IMR-90 (cell line): Measurements from ENCODE around the gene EGFL7.

Source experiments
- BHLHE40 ChIP-seq: fragments of 150-350 bp; IDR thresholded peaks from 2 replicates; pipeline ENCODE4 v1.6.1; 2016; ENCODE audit warnings: mild to moderate bottlenecking, low read depth, low read length
- MAZ ChIP-seq: IDR thresholded peaks from 2 replicates; pipeline ENCODE4 v1.6.1; 2012; ENCODE audit warnings: low read depth, mild to moderate bottlenecking, low read length, improper control_type of control experiment, moderate library complexity, borderline replicate concordance
- POLR2A ChIP-seq: IDR thresholded peaks from 2 replicates; pipeline ENCODE4 v1.6.1; 2012; ENCODE audit warnings: mild to moderate bottlenecking, low read depth, low read length
- TF ChIP-seq, protein P1 (sequence below): conservative IDR thresholded peaks from 2 replicates; pipeline ENCODE4 v1.5.1; 2012; ENCODE audit warnings: mild to moderate bottlenecking, low read depth, low read length, improper control_type of control experiment

DNA sequence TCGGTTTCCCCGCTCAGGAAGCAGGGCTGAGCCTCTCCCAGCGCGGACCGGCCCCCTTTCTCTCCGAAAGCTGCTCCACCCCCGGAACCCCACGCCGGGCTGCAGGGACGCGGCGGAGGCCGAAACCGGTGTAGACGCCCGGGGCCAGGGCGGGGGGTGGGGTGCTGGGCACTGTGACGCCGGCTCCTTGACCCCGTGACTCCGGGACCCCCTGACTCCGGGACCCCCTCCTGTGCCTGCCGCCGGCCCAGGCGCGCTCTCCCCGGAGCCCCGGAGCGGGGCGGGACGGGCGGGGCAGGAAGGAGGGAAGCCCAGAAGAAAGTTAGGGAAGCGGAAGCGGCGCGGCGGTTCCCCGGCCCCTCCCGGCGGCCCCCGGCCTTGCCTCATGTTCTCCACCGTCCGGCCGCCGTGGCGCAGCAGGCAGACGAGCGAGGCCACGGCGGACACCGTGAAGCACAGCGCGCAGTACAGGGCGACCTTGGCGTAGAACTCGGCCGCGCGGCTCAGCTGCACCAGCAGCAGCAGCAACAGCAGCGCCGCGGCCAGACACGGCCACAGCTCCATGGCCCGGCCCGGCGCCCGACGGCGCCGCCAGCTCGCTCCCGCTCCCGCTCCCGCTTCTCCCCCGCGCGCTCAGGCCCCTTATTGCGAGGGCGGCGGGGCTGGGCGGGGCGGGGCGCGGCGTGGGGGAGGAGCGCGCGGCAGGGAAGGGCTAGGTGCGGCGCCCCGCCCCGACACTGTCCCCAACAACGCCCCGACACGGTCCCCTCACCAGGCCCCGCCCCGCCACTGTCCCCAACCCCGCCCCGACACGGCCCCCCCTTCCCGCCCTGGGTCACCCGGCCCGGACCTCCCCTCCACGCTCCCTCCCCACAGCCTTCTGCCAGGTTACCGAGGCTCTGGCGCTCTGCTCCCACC lies 24.3 kb downstream of the EGFL7 start, which contains the start of gene AGPAT2:
- TF ChIP-seq, protein P1, sequence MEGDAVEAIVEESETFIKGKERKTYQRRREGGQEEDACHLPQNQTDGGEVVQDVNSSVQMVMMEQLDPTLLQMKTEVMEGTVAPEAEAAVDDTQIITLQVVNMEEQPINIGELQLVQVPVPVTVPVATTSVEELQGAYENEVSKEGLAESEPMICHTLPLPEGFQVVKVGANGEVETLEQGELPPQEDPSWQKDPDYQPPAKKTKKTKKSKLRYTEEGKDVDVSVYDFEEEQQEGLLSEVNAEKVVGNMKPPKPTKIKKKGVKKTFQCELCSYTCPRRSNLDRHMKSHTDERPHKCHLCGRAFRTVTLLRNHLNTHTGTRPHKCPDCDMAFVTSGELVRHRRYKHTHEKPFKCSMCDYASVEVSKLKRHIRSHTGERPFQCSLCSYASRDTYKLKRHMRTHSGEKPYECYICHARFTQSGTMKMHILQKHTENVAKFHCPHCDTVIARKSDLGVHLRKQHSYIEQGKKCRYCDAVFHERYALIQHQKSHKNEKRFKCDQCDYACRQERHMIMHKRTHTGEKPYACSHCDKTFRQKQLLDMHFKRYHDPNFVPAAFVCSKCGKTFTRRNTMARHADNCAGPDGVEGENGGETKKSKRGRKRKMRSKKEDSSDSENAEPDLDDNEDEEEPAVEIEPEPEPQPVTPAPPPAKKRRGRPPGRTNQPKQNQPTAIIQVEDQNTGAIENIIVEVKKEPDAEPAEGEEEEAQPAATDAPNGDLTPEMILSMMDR, result 0 out of 2 replicates have a peak, but pooled peaks have one; percentile 5
- TF ChIP-seq MAZ (no peak), POLR2A (no peak), BHLHE40 (no peak)
